GM18508 (cell line): Measurements from ENCODE around the gene KLF6.
"Not testable (repeated sequence)": the region's sequence is repeated elsewhere in the genome, so short reads cannot be mapped to it uniquely, and the experiment has no call there.

Experiments used
- ATAC-seq: cut with Tn5 transposase; IDR thresholded peaks from one replicate; pipeline ENCODE4 v1.9.1; 2021; ENCODE audit warnings: moderate number of reproducible peaks; ENCODE audit not compliant: insufficient read depth, unreplicated experiment

The KLF6 gene

GRCh38 chr10:3740157-3740871 lies 44.7 kb downstream of the KLF6 start:
- peak; percentile 50 for ATAC-seq

GRCh38 chr10:3738855-3739350 lies 46.1 kb downstream of the KLF6 start:
- ATAC-seq, result no peak

- no peak for ATAC-seq
Observed at GRCh38 chr10:3737864-3738263, 47.1 kb downstream of the KLF6 start.

GRCh38 chr10:3735175-3735574 lies 49.8 kb downstream of the KLF6 start:
- no peak for ATAC-seq

GRCh38 chr10:3734111-3734510 lies 50.9 kb downstream of the KLF6 start:
- no peak for ATAC-seq

GRCh38 chr10:3732183-3732582 lies 52.8 kb downstream of the KLF6 start:
- ATAC-seq, result not testable (repeated sequence)

- ATAC-seq, result no peak
Observed at GRCh38 chr10:3729397-3729976, 55.5 kb downstream of the KLF6 start.

- no peak for ATAC-seq
Observed at GRCh38 chr10:3728563-3728962, 56.4 kb downstream of the KLF6 start.

GRCh38 chr10:3727268-3727667 lies 57.7 kb downstream of the KLF6 start:
- ATAC-seq, result no peak
